ENCODE data around the gene MRPL33.

GRCh38 chr2:27797841-27798240 is 26.3 kb downstream of the MRPL33 start:
- TF ChIP-seq CTCF (IDR thresholded peaks at IDR 0.05; ENCODE audit: poor library complexity, severe bottlenecking) (no peak), TAF1 (IDR thresholded peaks at IDR 0.05; ENCODE audit: low read depth) (no peak), SMC3 (conservative IDR thresholded peaks at IDR 0.05; ENCODE audit: poor library complexity) (no peak), POLR2AphosphoS5 (IDR thresholded peaks at IDR 0.05) (no peak)

Measured in neural cell (in vitro differentiated cells).